OCI-LY3 (cell line): ENCODE results near the gene PSMG3.

Source experiments
- H2AFZ ChIP-seq: fragments of 200-600, 300-600 bp; shearing (Covaris generic); 2 replicates; pipeline ENCODE4 v1.6.0; 2014; ENCODE audit warnings: antibody characterized with exemption, low read depth, low read length
- H3K27ac ChIP-seq: fragments of 200-600, 300-600 bp; sonication (generic); 2 replicates; pipeline ENCODE4 v1.5.1; 2014; ENCODE audit warnings: mild to moderate bottlenecking, low read length, moderate library complexity, mixed read lengths
- H3K27me3 ChIP-seq: fragments of 200-600, 300-600 bp; sonication (generic); 2 replicates; pipeline ENCODE4 v1.6.1; 2014; ENCODE audit warnings: low read depth, low read length, mixed read lengths
- H3K36me3 ChIP-seq: fragments of 200-600, 300-600 bp; sonication (generic); replicated peaks from 2 replicates; pipeline ENCODE3; 2014; ENCODE audit warnings: low read depth, low read length, mixed read lengths
- H3K4me1 ChIP-seq: fragments of 300-600, 200-600 bp; sonication (generic); 2 replicates; pipeline ENCODE4 v1.6.1; 2014; ENCODE audit warnings: low read length, mixed read lengths
- H3K4me2 ChIP-seq: fragments of 200-600, 300-600 bp; sonication (generic); 2 replicates; pipeline ENCODE4 v1.6.1; 2014; ENCODE audit warnings: low read length, mixed read lengths
- H3K4me3 ChIP-seq: fragments of 300-600, 200-600 bp; sonication (generic); 2 replicates; pipeline ENCODE4 v1.5.1; 2014; ENCODE audit warnings: antibody characterized with exemption, mild to moderate bottlenecking, low read length, moderate library complexity
- H3K79me2 ChIP-seq: fragments of 300-600, 200-600 bp; shearing (Covaris generic); 2 replicates; pipeline ENCODE4 v1.6.1; 2014; ENCODE audit warnings: mild to moderate bottlenecking, low read length, mixed read lengths
- H3K9ac ChIP-seq: fragments of 300-600, 200-600 bp; shearing (Covaris generic); 2 replicates; pipeline ENCODE4 v1.6.0; 2014; ENCODE audit warnings: mild to moderate bottlenecking, low read length, moderate library complexity
- H3K9me3 ChIP-seq: fragments of 200-600, 300-600 bp; shearing (Covaris generic); 2 replicates; pipeline ENCODE4 v1.6.1; 2014; ENCODE audit warnings: low read length, mixed read lengths; ENCODE audit not compliant: insufficient read depth
- H4K20me1 ChIP-seq: fragments of 200-600, 300-600 bp; sonication (generic); 2 replicates; pipeline ENCODE4 v1.6.1; 2016; ENCODE audit warnings: low read length, mixed read lengths; ENCODE audit not compliant: insufficient read depth
- CTCF ChIP-seq: fragments of 200-600, 300-600 bp; sonication (generic); IDR thresholded peaks from 2 replicates; pipeline ENCODE4 v1.5.1; 2014; ENCODE audit warnings: antibody characterized with exemption, low read length, low read depth
- EZH2phosphoT487 ChIP-seq: fragments of 200-600 bp; shearing (Covaris generic); IDR thresholded peaks from 2 replicates; pipeline ENCODE4 v1.6.1; 2018; ENCODE audit warnings: antibody characterized with exemption, mixed run types, low read depth

PSMG3 gene

DNA sequence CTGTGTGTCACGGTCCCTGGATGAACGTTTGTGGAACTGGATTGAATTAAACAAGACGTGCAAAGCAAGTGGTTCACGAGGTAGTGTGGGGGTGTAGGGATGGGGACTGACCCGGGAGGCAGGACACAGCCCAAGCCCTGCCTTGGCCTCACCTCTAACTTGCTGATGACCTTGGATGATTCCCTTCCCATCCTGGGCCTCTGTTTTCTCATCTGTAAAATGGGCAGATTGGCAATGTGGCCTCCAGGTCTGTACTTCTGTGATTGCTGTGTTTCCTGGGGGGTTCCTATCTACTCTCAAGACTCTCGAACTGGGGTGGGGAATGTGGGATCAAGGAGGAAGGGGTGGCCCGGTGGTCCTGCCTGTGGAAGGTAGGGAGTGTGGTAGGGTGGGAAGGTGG lies 6.0 kb upstream of the PSMG3 start:
- H3K4me2 ChIP-seq, result no peak overlapping the region
- no peak overlapping the region for H3K9ac ChIP-seq
- H3K79me2 ChIP-seq, result peaks cover 3% of the 10 kb centered on the region; the same call in 1 of the 2 replicates
- no peak overlapping the region for H2AFZ ChIP-seq
- H3K4me1 ChIP-seq, result peaks cover 7% of the 10 kb centered on the region
- H3K27me3 ChIP-seq, result no peaks in the 10 kb centered on the region
- H3K36me3 ChIP-seq, result no peaks in the 10 kb centered on the region
- H3K27ac ChIP-seq, result no peak overlapping the region
- TF ChIP-seq EZH2phosphoT487 (no peak), CTCF (no peak)
- no peak overlapping the region for H3K4me3 ChIP-seq
- no peaks in the 10 kb centered on the region for H3K9me3 ChIP-seq
- no peaks in the 10 kb centered on the region for H4K20me1 ChIP-seq

- no peak overlapping the region for H3K9ac ChIP-seq
- H3K36me3 ChIP-seq, result peaks cover 3% of the 10 kb centered on the region
- no peak overlapping the region for H3K4me2 ChIP-seq
- H3K9me3 ChIP-seq, result no peaks in the 10 kb centered on the region
- no peak overlapping the region for H3K27ac ChIP-seq
- peaks cover 24% of the 10 kb centered on the region for H3K79me2 ChIP-seq
- TF ChIP-seq CTCF (no peak), EZH2phosphoT487 (no peak)
- peaks cover 6% of the 10 kb centered on the region; the same call in 1 of the 2 replicates for H3K4me1 ChIP-seq
- H3K4me3 ChIP-seq, result no peak overlapping the region
- H2AFZ ChIP-seq, result no peak overlapping the region
- H3K27me3 ChIP-seq, result no peaks in the 10 kb centered on the region
- H4K20me1 ChIP-seq, result no peaks in the 10 kb centered on the region
These were observed 2.4 kb upstream of the PSMG3 start for GRCh38 chr7:1572111-1572822.

GRCh38 chr7:1569440-1569832 lies 396 bp downstream of the PSMG3 start:
- H2AFZ ChIP-seq, result no peak overlapping the region
- H3K27ac ChIP-seq, result peak overlapping the region; percentile 59
- H4K20me1 ChIP-seq, result no peaks in the 10 kb centered on the region
- peaks cover 4% of the 10 kb centered on the region for H3K36me3 ChIP-seq
- H3K9me3 ChIP-seq, result no peaks in the 10 kb centered on the region
- TF ChIP-seq EZH2phosphoT487 (no peak), CTCF (no peak)
- peak overlapping the region; percentile 62 for H3K4me2 ChIP-seq
- peaks cover 24% of the 10 kb centered on the region for H3K79me2 ChIP-seq
- peak overlapping the region; percentile 85 for H3K4me3 ChIP-seq
- peak overlapping the region; percentile 94 for H3K9ac ChIP-seq
- peaks cover 6% of the 10 kb centered on the region; the same call in 1 of the 2 replicates for H3K4me1 ChIP-seq
- no peaks in the 10 kb centered on the region for H3K27me3 ChIP-seq

- Histone ChIP-seq H3K9me3 (no peaks in the 10 kb centered on the region), H4K20me1 (no peaks in the 10 kb centered on the region), H3K27ac (no peak overlapping the region), H2AFZ (no peak overlapping the region), H3K4me3 (peak overlapping the region; percentile 85), H3K4me2 (peak overlapping the region; percentile 62), H3K79me2 (peaks cover 24% of the 10 kb centered on the region), H3K27me3 (no peaks in the 10 kb centered on the region), H3K9ac (peak overlapping the region; percentile 94), H3K4me1 (peaks cover 6% of the 10 kb centered on the region; the same call in 1 of the 2 replicates), H3K36me3 (peaks cover 4% of the 10 kb centered on the region)
- TF ChIP-seq CTCF (no peak), EZH2phosphoT487 (no peak)
These were observed 816 bp downstream of the PSMG3 start for GRCh38 chr7:1569016-1569415.
